Measurements from ENCODE around the gene MRPL12.

GRCh38 chr17:81688616-81689015, 14.6 kb upstream of the MRPL12 start:
- no peak for TF ChIP-seq CTCF (IDR thresholded peaks at IDR 0.05 in 8 of 11, conservative IDR thresholded peaks at IDR 0.05 in 3 of 11)
- peak in 1 of 3 donors; percentile 19 for TF ChIP-seq POLR2AphosphoS5 (IDR thresholded peaks at IDR 0.05)
- TF ChIP-seq POLR2A (IDR thresholded peaks at IDR 0.05) = no peak
